Hematopoietic multipotent progenitor cell treated with erythropoietin and hydrocortisone succinate and interleukin-3 and kit ligand, for 15 days (in vitro differentiated cells): ENCODE measurements around the gene TLR8.

Experiments used
- DNase-seq: peaks from one replicate; pipeline ENCODE4 v3.0.0-alpha.2; 2015; ENCODE audit warnings: low spot score

Gene TLR8

GRCh38 chrX:12966151-12966550 lies 59.7 kb downstream of the TLR8 start:
- no peak for DNase-seq

GRCh38 chrX:12967711-12968465 lies 61.5 kb downstream of the TLR8 start:
- DNase-seq, result no peak

- DNase-seq, result no peak
Measured at GRCh38 chrX:12970691-12971202, 64.3 kb downstream of the TLR8 start.

- no peak for DNase-seq
Measured at GRCh38 chrX:12971282-12972003, 65.0 kb downstream of the TLR8 start.

- DNase-seq, result no peak
Measured at GRCh38 chrX:12972243-12972642, 65.8 kb downstream of the TLR8 start.
